Inflammatory macrophage treated with lipopolysaccharide for 4 hours (primary cell): ENCODE results near the gene RALGAPA2.
A peak's percentile ranks its signal among the peaks of the same experiment; 100 is the strongest.

ENCODE experiments used
- DNase-seq: peaks from one replicate; pipeline ENCODE4 v3.0.0-alpha.2; 2020

The RALGAPA2 gene

GRCh38 chr20:20491110-20491783, 221.2 kb downstream of the RALGAPA2 start:
- DNase-seq = no peak

GRCh38 chr20:20490673-20491072, 221.8 kb downstream of the RALGAPA2 start:
- no peak for DNase-seq

GRCh38 chr20:20489648-20490341, 222.6 kb downstream of the RALGAPA2 start:
- no peak for DNase-seq

- DNase-seq = no peak
Observed at GRCh38 chr20:20489054-20489453, 223.4 kb downstream of the RALGAPA2 start.

GRCh38 chr20:20488388-20488787, 224.1 kb downstream of the RALGAPA2 start:
- DNase-seq = no peak

GRCh38 chr20:20487811-20488210, 224.6 kb downstream of the RALGAPA2 start:
- no peak for DNase-seq

GRCh38 chr20:20483328-20483727, 229.1 kb downstream of the RALGAPA2 start:
- DNase-seq = no peak

GRCh38 chr20:20482453-20482852, 230.0 kb downstream of the RALGAPA2 start:
- no peak for DNase-seq

GRCh38 chr20:20480689-20481088, 231.8 kb downstream of the RALGAPA2 start:
- DNase-seq = peak; percentile 56

GRCh38 chr20:20480126-20480525, 232.3 kb downstream of the RALGAPA2 start:
- DNase-seq = peak; percentile 11

GRCh38 chr20:20477444-20478041, 234.9 kb downstream of the RALGAPA2 start:
- no peak for DNase-seq

- no peak for DNase-seq
Observed at GRCh38 chr20:20476504-20476903, 235.9 kb downstream of the RALGAPA2 start.

GRCh38 chr20:20473657-20474056, 238.8 kb downstream of the RALGAPA2 start:
- no peak for DNase-seq

- no peak for DNase-seq
Observed at GRCh38 chr20:20472684-20473274, 239.7 kb downstream of the RALGAPA2 start.

GRCh38 chr20:20466341-20466879, 246.0 kb downstream of the RALGAPA2 start:
- DNase-seq = no peak

GRCh38 chr20:20465252-20465651, 247.2 kb downstream of the RALGAPA2 start:
- DNase-seq = no peak

- DNase-seq = peak; percentile 54
Observed at GRCh38 chr20:20463933-20464374, 248.5 kb downstream of the RALGAPA2 start.

- DNase-seq = no peak
Observed at GRCh38 chr20:20462185-20462584, 250.3 kb downstream of the RALGAPA2 start.

GRCh38 chr20:20461551-20461950, 250.9 kb downstream of the RALGAPA2 start:
- no peak for DNase-seq

GRCh38 chr20:20459726-20460125, 252.7 kb downstream of the RALGAPA2 start:
- no peak for DNase-seq

- no peak for DNase-seq
Observed at GRCh38 chr20:20457392-20458126, 254.9 kb downstream of the RALGAPA2 start.

- DNase-seq = peak; percentile 64
Observed at GRCh38 chr20:20456741-20457140, 255.7 kb downstream of the RALGAPA2 start.

- peak; percentile 60 for DNase-seq
Observed at GRCh38 chr20:20455926-20456325, 256.5 kb downstream of the RALGAPA2 start.
